Osteoblast (primary cell): ENCODE data around the gene SNUPN. TPM values are rescaled to one million over a fixed set of nuclear protein-coding genes. Genes with fewer than 3 reads are reported as not detected.

ENCODE experiments used
- DNase-seq: peaks from one replicate; pipeline ENCODE4 v3.0.0; 2011; ENCODE audit warnings: low spot score, mixed read lengths; ENCODE audit not compliant: insufficient read length; ENCODE audit errors: missing footprints
- H2AFZ ChIP-seq: 2 replicates; pipeline ENCODE4 v1.6.0; 2011; ENCODE audit warnings: mild to moderate bottlenecking, low read length
- H3K27ac ChIP-seq: 2 replicates; pipeline ENCODE4 v1.5.1; 2011; ENCODE audit warnings: mild to moderate bottlenecking, low read depth, low read length, moderate library complexity
- H3K27me3 ChIP-seq: 2 replicates; pipeline ENCODE4 v1.6.0; 2012; ENCODE audit warnings: mild to moderate bottlenecking, control low read depth, inconsistent platforms, low read length, moderate library complexity; ENCODE audit not compliant: insufficient read depth
- H3K36me3 ChIP-seq: 2 replicates; pipeline ENCODE4 v1.5.1; 2011; ENCODE audit warnings: mild to moderate bottlenecking, low read length, control low read depth, moderate library complexity; ENCODE audit not compliant: insufficient read depth
- H3K4me1 ChIP-seq: 2 replicates; pipeline ENCODE4 v1.5.1; 2011; ENCODE audit warnings: mild to moderate bottlenecking, low read length, control low read depth, moderate library complexity; ENCODE audit not compliant: insufficient read depth
- H3K4me2 ChIP-seq: 2 replicates; pipeline ENCODE4 v1.6.0; 2011; ENCODE audit warnings: mild to moderate bottlenecking, low read length; ENCODE audit not compliant: insufficient read depth
- H3K4me3 ChIP-seq: fragments of 200-600 bp; sonication (generic); 3 replicates; pipeline ENCODE4 v1.5.1; 2012; ENCODE audit warnings: mild to moderate bottlenecking, low read length, inconsistent platforms; ENCODE audit not compliant: insufficient read depth
- H3K79me2 ChIP-seq: 2 replicates; pipeline ENCODE4 v1.6.0; 2012; ENCODE audit warnings: mild to moderate bottlenecking, low read length, control low read depth, inconsistent platforms; ENCODE audit not compliant: insufficient read depth
- H3K9me3 ChIP-seq: 2 replicates; pipeline ENCODE4 v1.5.1; 2011; ENCODE audit warnings: low read depth, low read length, control low read depth
- H4K20me1 ChIP-seq: 2 replicates; pipeline ENCODE4 v1.6.0; 2012; ENCODE audit warnings: mild to moderate bottlenecking, low read length, control low read depth; ENCODE audit not compliant: insufficient read depth
- CTCF ChIP-seq: IDR thresholded peaks from 2 replicates; pipeline ENCODE4 v1.5.1; 2011; ENCODE audit warnings: mild to moderate bottlenecking, low read depth, low read length, moderate library complexity; ENCODE audit errors: extremely low read depth
- total RNA-seq: library from RNA; depleted of rRNA; stranded (reverse); fragments of >200 nt; gene quantifications from 2 replicates; pipeline ENCODE4 v1.2.3, GENCODE V29; 2012

SNUPN gene
- total RNA-seq, 1 donor: 30.4 TPM

DNA sequence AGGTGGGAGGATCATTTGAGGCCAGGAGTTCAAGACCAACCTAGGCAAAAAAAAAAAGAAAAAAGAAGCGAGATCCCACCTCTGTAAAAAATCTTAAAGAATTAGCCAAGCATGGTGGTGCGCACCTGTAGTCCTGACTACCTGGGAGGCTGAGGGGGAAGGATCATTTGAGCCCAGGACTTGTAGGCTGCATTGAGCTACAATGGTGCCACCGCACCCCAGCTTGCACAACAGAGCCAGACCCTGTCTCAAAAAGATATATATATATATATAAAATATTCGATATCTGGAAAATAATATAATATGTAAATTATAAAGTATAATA, 15.6 kb upstream of the SNUPN start:
- Histone ChIP-seq H3K27ac (no peak overlapping the region), H4K20me1 (peaks cover 13% of the 10 kb centered on the region), H3K4me2 (peak overlapping the region; percentile 93), H3K27me3 (no peaks in the 10 kb centered on the region), H3K36me3 (no peaks in the 10 kb centered on the region), H3K79me2 (peaks cover 28% of the 10 kb centered on the region), H3K9me3 (no peaks in the 10 kb centered on the region), H3K4me3 (peak overlapping the region; percentile 99), H2AFZ (peak overlapping the region; percentile 94), H3K4me1 (peaks cover 28% of the 10 kb centered on the region)
- TF ChIP-seq CTCF: peak; percentile 2
- no peak for DNase-seq

DNA sequence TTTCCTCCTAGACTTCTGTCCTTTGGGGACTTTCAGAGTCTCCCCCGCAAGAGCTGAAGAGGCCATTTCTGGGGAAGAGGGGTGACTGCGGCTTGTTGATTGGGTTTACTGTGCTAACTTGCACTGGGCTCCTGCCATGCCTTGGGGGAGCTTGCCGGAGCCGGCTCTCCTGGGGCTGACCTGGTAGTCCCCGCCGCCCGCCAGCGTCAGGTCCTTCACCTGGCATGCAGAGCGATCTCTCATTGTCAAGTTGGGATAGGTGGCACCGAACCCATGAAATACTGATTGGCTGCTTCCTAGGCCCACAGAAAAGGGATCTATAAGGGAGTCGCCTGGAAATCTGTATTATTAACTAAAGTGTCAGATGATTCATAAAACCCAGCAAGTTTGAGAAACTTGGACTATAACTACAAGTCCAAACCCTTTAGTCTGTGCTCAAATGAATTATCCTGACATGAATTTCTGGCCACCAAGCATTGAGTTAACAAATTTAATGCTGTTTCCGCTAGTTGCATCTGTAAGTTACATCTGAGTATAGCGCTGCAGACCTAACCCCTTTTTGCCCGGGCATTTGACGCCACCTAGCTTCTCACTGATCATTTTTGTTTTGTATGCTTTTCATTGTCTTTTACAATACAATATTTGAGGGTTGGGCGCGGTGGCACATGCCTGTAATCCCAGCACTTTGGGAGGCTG, 15.1 kb upstream of the SNUPN start:
- DNase-seq: peak; percentile 88
- Histone ChIP-seq H3K79me2 (peaks cover 31% of the 10 kb centered on the region), H3K27ac (peak overlapping the region; percentile 81), H3K4me3 (peak overlapping the region; percentile 99), H3K36me3 (no peaks in the 10 kb centered on the region), H3K4me1 (peaks cover 27% of the 10 kb centered on the region), H2AFZ (peak overlapping the region; percentile 94), H3K27me3 (no peaks in the 10 kb centered on the region), H4K20me1 (peaks cover 13% of the 10 kb centered on the region), H3K4me2 (peak overlapping the region; percentile 93), H3K9me3 (no peaks in the 10 kb centered on the region)
- peak; percentile 24 for TF ChIP-seq CTCF

GRCh38 chr15:75639709-75640482, 14.4 kb upstream of the SNUPN start, which contains the start of gene IMP3:
TSS of gene IMP3 (minus strand) at chr15:75640224. CDS start at chr15:75640168, 56 bp downstream.
- TF ChIP-seq CTCF: no peak
- Histone ChIP-seq H2AFZ (peak within 1 kb of the TSS; percentile 94), H3K4me2 (peak within 1 kb of the TSS; percentile 93), H3K79me2 (peaks cover 32% of the 10 kb centered on the region), H3K9me3 (no peaks in the 10 kb centered on the region), H3K4me3 (peak within 1 kb of the TSS; percentile 99), H3K36me3 (no peaks in the 10 kb centered on the region), H3K4me1 (peaks cover 27% of the 10 kb centered on the region), H3K27ac (peak within 1 kb of the TSS; percentile 81), H4K20me1 (peaks cover 13% of the 10 kb centered on the region), H3K27me3 (no peaks in the 10 kb centered on the region)
- DNase-seq: peak; percentile 98

- Histone ChIP-seq H3K4me2 (peak overlapping the region; percentile 93), H3K27me3 (no peaks in the 10 kb centered on the region), H3K4me1 (peaks cover 27% of the 10 kb centered on the region), H3K9me3 (no peaks in the 10 kb centered on the region), H4K20me1 (peaks cover 13% of the 10 kb centered on the region), H3K4me3 (peak overlapping the region; percentile 99), H3K36me3 (no peaks in the 10 kb centered on the region), H3K79me2 (peaks cover 32% of the 10 kb centered on the region), H2AFZ (peak overlapping the region; percentile 90), H3K27ac (peak overlapping the region; percentile 81)
- DNase-seq: no peak
- TF ChIP-seq CTCF: no peak
Observed at GRCh38 chr15:75639191-75639708, 13.7 kb upstream of the SNUPN start.
